Lower lobe of right lung (tissue), 2 donors: ENCODE measurements around the gene KCNG4. TPM values are rescaled to one million over a fixed set of nuclear protein-coding genes. Genes with fewer than 3 reads are reported as not detected.

ENCODE experiments used
- ATAC-seq, 2 donors: fragments of 200-7000 bp; cut with Tn5 transposase; one replicate each; pipeline ENCODE4 v1.9.1; 2020 to 2022; ENCODE audit warnings: mild to moderate bottlenecking in 2 of 2, moderate library complexity in 2 of 2
- DNase-seq: peaks from one replicate; pipeline ENCODE4 v3.0.0-alpha.2; 2020
- H3K27ac ChIP-seq: fragments of 200-600 bp; one replicate; pipeline ENCODE4 v1.8.0; 2022
- H3K27me3 ChIP-seq: fragments of 200-600 bp; one replicate; pipeline ENCODE4 v1.8.0; 2022; ENCODE audit warnings: low read depth
- H3K36me3 ChIP-seq: fragments of 200-600 bp; one replicate; pipeline ENCODE4 v1.8.0; 2022; ENCODE audit warnings: mild to moderate bottlenecking
- H3K4me1 ChIP-seq: fragments of 200-600 bp; one replicate; pipeline ENCODE4 v1.8.0; 2022
- H3K4me3 ChIP-seq: fragments of 200-600 bp; one replicate; pipeline ENCODE4 v1.8.0; 2022; ENCODE audit warnings: mild to moderate bottlenecking
- H3K9me3 ChIP-seq: fragments of 200-600 bp; one replicate; pipeline ENCODE4 v1.8.0; 2022
- CTCF ChIP-seq: fragments of 200-600 bp; IDR thresholded peaks from one replicate; pipeline ENCODE4 v1.8.0; 2022; ENCODE audit warnings: antibody characterized with exemption, mild to moderate bottlenecking
- intact Hi-C: fragments of 100-400 bp; cut with DNase I; formaldehyde crosslinking; loops from one replicate; pipeline ENCODE4 v1.11.0; 2022
- total RNA-seq: library from RNA; stranded (reverse); fragmentation: NEBNext Ultra II Directional; extraction: Animal tissue kit (Norgen Biotek cat#: 25700); gene quantifications from one replicate; pipeline ENCODE4 v1.2.1, GENCODE V29; 2021
- donor health status: DM: no; HTN: yes; CAD: no; lungs with severe emphysema.

KCNG4 gene
- total RNA-seq, 1 donor from 2014 or later, result not detected

- H3K27ac ChIP-seq, result peak overlapping the region; percentile 5
- peaks cover 11% of the 10 kb centered on the region for H3K27me3 ChIP-seq
- no peaks in the 10 kb centered on the region for H3K9me3 ChIP-seq
- H3K36me3 ChIP-seq, result no peaks in the 10 kb centered on the region
- ATAC-seq, result peak; percentile 76 to 80
- intact Hi-C loops, result no loop called here
- TF ChIP-seq CTCF, result no peak
- no peaks in the 10 kb centered on the region for H3K4me1 ChIP-seq
- no peak overlapping the region for H3K4me3 ChIP-seq
- DNase-seq, result peak; percentile 70
Observed at GRCh38 chr16:84199861-84200260, 40.0 kb downstream of the KCNG4 start.

GRCh38 chr16:84199097-84199496 is 40.7 kb downstream of the KCNG4 start:
- TF ChIP-seq CTCF, result no peak
- Histone ChIP-seq H3K4me1 (no peaks in the 10 kb centered on the region), H3K36me3 (no peaks in the 10 kb centered on the region), H3K27me3 (peaks cover 15% of the 10 kb centered on the region), H3K9me3 (no peaks in the 10 kb centered on the region), H3K4me3 (no peak overlapping the region), H3K27ac (no peak overlapping the region)
- intact Hi-C loops, result no loop called here
- ATAC-seq, result no peak
- no peak for DNase-seq

- no peak for TF ChIP-seq CTCF
- no peak overlapping the region for H3K4me3 ChIP-seq
- H3K27me3 ChIP-seq, result peaks cover 15% of the 10 kb centered on the region
- H3K27ac ChIP-seq, result no peak overlapping the region
- H3K9me3 ChIP-seq, result no peaks in the 10 kb centered on the region
- ATAC-seq, result no peak
- intact Hi-C loops, result no loop called here
- no peaks in the 10 kb centered on the region for H3K36me3 ChIP-seq
- no peaks in the 10 kb centered on the region for H3K4me1 ChIP-seq
- DNase-seq, result no peak
Observed at GRCh38 chr16:84198401-84198800, 41.4 kb downstream of the KCNG4 start.

- Histone ChIP-seq H3K36me3 (no peaks in the 10 kb centered on the region), H3K27ac (no peak overlapping the region), H3K27me3 (peaks cover 15% of the 10 kb centered on the region), H3K9me3 (no peaks in the 10 kb centered on the region), H3K4me1 (no peaks in the 10 kb centered on the region), H3K4me3 (no peak overlapping the region)
- no peak for TF ChIP-seq CTCF
- intact Hi-C loops, result no loop called here
- DNase-seq, result no peak
- no peak for ATAC-seq
Observed at GRCh38 chr16:84197466-84198128, 42.2 kb downstream of the KCNG4 start.

GRCh38 chr16:84196727-84197394 is 43.0 kb downstream of the KCNG4 start:
- H3K27me3 ChIP-seq, result peaks cover 15% of the 10 kb centered on the region
- intact Hi-C loops, result no loop called here
- no peaks in the 10 kb centered on the region for H3K4me1 ChIP-seq
- no peak overlapping the region for H3K4me3 ChIP-seq
- H3K9me3 ChIP-seq, result no peaks in the 10 kb centered on the region
- DNase-seq (no peak), ATAC-seq (no peak)
- no peaks in the 10 kb centered on the region for H3K36me3 ChIP-seq
- no peak overlapping the region for H3K27ac ChIP-seq
- no peak for TF ChIP-seq CTCF
